ENCODE results near the gene LIMA1.
A peak's percentile ranks its signal among the peaks of the same experiment; 100 is the strongest.
"Not testable (repeated sequence)": the region's sequence is repeated elsewhere in the genome, so short reads cannot be mapped to it uniquely, and the experiment has no call there.

Gene LIMA1

DNA sequence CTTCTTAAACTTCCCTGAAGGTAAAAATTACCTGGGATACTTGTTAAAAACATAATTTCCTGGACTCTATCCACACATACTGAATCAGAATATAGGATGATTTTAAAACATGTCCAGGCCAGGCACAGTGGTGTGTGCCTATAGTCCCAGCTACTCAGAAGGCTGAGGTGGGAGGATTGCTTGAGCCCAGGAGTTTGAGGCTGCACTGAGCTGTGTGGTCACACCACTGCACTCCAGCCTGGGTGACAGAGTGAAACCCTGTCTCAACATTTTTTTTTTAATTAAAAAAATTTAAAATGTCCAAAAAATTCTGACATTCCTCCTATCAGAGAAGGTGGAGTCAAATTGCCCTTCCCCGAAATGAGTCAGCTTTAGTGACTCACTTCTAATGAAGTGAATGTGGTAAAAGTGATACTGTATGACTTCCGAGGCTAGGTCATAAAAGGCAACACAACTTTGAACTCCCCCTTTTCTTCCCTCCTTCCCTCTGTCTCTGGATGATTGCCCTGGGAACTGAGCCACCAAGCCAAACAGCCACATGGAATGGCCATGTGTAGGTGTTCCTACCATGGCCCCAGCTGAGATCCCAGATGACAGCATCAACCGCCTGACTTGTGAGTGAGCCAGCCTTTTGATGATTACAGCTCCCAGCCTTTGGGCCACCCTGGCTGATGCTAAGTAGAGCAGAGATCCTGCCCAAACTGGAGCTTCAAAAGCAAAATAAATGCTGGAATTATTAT, 36.3 kb downstream of the LIMA1 start:
- DNase-seq, result peak; percentile 22

DNA sequence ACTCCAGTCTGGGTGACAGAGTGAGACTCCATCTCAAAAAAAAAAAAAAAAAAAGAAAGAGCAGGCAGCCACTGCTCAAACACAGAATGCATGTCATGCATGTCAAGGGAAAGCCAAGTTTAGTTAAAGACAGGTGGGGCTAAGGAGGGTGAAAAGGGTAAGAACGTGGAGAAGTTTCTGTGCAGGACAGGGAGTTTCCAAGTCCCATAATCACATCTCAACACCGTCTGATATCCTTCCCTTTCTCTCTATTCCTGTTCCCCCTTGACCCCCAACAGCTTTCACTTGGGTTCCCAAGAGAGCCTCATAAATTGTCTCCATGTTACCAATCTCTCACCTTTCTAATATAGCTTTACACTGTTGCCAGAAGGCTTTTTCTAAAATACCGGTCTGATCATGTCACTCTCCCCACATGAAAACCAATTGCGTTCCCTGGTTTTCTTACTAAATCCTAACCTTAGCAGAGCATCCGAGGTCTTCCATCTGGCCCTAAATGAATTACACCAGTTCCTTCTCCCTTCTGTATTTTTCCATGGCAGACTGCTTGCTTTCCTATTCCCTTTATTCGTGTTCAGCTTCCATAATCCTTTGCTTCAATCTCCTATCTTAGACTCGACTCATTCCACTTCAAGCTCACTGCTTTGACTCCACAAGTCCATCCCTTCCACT, 37.0 kb downstream of the LIMA1 start:
- DNase-seq, result no peak

DNA sequence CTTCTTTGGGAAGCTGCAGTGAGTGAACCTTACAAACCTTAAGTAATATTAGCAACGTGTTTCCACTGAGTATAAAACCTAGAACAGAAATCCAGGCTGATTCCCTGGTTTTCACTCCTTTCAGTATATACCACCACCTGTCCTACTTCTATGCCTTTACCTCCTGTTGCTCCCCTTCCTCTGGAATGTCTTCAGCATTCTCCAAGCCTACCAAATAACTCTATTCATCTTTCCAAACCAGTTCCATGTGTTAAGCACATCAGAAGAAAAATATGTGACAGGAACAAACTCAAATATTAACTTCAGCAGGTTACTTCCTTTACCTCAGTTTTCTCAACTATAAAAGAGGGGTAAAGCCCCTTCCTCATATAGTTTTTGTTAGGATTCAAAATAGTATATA, 39.8 kb downstream of the LIMA1 start:
- DNase-seq, result no peak

DNA sequence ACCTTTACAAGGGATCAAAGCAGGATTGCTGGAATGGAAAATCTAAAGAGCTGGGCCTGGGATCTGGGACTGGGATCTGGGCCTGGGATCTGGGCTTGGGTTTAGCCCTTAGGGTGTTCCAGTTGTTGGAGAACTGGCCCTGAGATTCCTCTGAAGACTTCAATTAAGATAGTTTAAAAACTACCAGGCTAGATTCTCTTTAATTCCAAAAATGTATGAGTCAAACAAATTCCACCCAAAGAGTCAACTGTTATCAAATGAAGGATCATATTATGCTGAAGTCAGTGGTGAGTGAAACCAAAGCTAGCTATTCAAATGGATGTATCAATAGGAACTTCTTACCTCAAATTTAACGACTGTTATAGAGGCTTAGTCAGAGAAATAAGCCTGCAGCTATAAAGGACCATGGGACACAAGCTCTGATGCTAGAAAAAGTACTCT, 40.5 kb downstream of the LIMA1 start:
- no peak for DNase-seq

DNA sequence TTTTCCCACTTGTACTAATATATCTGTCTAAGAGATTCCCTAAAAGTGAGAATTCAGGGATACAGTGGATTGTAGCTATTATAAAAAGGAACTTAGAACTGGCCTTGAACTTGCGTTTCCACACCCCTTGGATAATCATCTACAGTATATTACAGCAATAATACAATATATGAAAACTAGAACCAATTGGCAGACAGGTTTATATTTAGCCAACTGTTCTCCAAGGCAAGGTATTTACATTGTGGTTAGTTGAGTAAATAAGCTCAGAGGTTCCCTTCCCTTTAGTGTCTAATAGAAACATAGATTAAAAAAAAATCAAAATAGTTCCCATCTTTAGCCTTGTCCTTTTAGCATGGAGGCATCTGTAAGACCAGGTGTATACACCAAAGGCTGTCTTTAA, 42.1 kb downstream of the LIMA1 start:
- no peak for DNase-seq

DNA sequence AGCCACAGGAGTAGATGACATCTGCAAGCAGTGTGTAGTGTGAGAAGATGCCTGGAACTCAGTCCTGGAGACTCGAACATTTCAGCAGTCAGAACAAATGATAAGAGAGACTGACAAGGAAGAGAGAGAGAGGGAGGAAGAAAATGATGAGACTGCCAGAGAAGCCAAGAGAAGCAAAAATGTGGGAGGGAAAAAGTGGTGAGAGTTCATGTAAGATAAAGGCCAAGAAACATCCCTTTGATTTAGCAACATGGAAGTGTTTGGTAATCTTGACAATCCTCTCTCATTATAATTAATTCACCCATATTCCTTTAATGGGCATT, 42.6 kb downstream of the LIMA1 start:
- no peak for DNase-seq

DNA sequence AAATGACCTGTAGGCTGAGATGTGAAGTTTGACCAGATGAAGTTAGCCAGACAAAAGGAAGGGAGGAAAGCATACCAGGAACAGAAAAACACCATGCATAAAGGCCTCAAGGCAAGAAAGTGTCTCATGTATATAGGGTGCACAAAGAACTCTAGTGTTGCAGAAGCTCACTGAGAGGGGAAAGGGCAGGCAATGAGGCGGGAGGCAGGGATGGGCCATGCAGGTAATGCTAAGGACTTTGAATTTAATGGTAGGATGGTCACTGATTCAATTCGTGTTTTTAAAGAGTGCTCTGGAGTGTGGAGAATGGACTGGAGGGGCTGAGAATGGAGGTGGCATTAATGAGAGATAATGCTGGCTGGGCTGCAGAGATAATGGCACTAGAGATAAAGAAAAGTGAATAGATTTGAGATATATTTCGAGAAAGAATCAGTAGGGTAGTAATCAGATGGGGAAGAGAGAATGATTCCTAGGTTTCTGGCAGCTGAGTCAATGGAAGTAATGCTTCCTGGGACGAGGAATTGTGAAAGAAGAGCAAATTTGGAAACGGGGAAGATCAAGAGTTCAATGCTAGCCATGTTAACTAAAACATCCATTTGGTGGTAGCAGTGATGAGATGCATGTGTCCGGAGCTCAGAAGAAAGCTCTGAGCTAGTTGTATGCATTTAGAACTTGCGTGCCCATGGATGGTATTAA, 43.1 kb downstream of the LIMA1 start:
- no peak for DNase-seq

DNA sequence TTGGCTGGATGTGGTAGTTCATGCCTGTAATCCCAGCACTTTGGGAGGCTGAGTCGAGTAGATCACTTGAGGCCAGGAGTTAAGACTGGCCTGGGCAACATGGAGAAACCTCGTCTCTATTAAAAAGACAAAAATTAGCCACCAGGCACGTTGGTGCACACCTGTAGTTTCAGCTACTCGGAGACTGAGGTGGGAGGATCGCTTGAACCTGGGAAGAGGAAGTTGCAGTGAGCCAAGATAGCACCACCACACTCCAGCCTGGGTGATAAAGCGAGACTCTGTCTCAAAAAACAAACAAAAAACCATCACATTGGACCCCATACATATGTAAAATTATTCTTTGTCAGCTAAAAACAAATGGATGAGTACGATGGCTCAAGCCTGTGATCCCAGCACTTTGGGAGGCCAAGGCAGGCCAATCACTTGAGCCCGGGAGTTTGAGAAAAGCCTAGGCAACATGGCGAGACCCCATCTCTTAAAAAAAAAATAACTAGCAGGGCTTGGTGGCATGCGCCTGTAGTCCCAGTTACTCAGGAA, 43.9 kb downstream of the LIMA1 start:
- no peak for DNase-seq

DNA sequence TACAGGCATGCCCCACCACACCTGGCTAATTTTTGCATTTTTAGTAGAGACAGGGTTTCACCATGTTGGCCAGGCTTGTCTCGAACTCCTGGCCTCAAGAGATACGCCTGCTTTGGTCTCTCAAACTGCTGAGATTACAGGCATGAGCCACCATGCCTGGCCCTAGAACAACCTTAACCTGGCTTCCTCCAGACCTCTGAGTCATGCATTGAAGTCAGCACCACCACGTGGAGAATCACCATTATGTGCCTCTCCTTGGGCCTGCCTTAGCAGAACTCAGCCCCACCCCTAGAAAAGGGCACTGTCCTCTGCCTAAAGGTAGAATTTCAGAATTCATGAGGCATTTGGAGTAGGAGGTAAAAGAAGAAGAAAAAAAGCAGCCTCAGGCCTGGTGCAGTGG, 49.0 kb downstream of the LIMA1 start:
- DNase-seq, result no peak

DNA sequence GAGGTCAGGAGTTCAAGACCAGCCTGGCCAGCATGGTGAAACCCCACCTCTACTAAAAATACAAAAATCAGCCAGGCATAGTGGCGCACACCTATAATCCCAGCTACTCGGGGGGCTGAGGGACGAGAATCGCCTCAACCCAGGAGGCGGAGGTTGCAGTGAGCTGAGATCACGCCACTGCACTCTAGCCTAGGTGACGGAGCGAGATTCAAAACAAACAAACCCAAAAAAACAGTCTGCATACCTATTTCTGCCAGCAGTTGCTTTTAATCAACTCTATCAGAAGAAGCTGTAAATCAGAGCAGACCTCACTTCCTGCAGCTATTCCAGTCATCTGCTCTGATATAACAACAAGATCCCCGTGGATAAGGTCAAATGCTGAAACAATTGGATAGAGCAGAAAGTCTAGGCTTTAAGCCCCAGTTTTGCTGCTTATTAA, 50.5 kb downstream of the LIMA1 start:
- DNase-seq, result no peak

DNA sequence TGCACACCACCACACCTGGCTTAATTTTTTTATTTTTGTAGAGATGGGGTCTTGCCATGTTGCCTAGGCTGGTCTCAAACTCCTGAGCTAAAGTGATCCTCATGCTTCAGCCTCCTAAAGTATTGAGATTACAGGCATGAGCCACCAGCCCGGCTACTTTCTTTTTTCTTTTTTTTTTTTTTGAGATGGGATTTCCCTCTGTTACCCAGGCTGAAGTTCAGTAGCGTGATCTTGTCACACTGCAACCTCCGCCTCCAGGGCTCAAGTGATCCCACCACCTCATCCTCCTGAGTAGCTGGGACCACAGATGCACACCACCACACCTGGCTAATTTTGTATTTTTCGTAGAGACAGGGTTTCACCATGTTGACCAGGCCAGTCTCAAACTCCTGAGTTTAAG, 51.1 kb downstream of the LIMA1 start:
- no peak for DNase-seq

DNA sequence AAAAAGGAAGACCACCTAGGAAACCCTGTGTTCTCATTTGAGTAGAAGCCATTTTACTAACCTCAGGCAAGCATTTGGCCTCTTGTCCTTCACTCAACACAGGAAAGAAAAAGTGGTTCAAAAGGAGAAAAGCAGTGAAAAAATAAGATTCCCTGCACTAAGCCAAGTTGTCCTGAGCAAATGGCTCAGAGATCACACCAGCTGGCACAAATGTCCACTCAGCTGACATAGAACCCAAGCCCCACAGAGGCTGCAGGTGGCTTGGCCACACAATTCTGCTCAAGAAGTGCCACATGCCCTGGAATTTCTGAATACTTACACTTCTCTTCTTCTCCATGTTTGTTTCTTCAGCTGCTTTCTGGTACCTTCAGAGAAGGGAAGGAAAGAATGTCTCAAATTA, 52.0 kb downstream of the LIMA1 start:
- DNase-seq, result no peak

DNA sequence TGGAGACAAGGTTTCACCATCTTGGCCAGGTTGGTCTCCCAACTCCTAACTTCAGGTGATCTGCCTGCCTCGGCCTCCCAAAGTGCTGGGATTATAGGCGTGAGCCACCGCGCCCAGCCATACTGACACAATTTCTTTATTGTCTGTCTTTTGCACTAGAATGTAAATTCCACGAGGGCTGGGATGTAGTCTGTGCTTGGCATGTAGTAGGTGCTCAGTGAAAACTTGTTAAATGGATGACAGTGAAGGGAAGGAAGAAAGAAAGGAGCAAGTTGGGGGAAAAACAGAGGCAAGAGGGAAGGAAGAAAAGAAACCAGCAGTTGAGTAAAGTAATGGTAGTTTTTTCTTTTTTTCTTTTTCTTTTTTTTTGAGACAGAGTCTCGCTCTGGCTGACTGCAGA, 53.1 kb downstream of the LIMA1 start:
- no peak for DNase-seq

DNA sequence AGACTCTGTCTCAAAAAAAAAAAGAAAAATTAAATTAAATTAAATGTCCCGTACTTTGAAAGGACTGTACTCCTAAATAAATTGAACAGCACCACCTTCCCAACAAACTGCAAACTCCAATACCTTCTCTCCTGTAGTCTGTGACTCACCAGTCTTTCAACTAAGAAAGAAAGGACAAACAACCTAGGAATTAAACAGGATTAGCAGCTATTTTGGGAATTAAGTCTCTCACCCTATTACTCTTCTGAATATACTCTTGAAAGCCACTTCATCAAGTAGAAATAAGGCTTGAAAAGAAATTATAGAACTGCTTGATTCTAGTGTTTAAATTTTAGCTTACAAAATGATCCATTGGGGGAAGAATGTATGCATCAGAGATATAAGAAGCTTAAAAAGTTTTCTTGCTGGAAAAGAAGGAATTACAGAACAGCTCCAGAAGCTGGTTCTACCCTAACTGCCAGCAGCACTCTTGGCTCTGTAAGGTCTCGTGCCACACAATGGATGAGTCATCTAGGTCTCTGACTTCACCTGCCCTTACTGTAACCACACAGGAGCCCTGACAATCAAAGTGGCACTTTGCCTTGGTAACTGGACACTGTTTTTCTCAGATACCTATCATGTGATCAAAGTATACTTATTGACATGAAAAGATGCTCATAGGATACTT, 59.2 kb downstream of the LIMA1 start:
- DNase-seq, result peak; percentile 20

DNA sequence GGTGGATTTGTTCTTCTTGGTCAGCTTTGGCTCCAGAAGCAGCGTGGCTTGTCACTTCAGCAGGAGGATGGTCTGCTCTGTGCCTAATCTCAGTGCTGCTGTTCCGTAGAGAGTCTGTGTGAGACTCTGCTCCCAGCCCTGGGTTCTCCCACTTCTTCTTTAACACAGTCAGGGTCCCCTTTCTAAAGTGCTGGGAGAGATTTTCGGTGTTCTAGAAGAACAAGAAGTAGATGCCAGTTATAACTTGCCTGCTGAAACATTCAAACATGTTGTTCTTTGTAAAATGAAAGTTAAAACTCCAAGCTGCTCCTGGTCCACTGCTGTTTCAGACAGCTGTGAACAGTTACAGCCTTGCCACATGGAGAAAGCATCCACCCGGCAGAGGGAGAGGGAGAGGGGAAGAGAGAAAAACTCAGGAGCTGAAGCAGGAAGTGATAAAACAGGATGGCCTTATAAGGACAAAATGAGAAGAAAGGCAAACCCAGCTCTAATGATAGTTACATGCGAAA, 61.0 kb downstream of the LIMA1 start:
- no peak for DNase-seq

DNA sequence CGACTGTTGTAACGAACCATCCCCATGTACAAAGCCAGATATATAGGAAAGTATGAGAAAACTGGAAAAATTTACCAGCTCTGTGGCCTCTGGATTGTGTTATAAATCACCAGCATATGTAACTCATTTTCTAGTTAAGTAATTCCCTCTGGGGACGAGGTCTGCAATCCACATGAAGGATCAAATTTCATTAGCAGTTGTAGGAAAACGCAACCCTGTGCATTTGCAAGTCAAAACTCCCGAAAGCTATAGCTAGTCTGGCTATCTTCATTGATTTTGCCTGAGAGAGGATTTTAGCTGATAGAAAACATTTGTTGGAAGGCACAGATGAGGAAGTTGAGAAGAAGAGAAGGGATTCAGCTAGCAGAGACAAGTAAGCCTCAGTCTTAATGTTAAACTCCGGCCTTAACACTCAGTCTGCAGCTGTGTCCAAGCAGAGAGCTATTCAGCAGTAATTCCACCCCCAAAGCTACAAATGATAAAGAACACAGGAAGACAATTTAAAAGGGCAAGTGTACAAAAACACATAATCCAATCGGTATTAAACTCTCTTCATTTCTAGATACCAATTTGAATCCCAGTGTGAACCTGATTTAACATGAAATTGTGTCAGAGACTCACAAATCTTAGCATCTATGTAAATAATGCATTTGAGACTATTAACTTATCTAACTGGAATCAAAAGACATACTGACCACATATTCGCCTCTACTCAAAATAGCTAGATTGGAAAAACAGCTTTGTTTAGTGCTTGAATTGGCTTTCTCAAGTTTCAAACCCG, 61.9 kb downstream of the LIMA1 start:
- DNase-seq, result no peak

DNA sequence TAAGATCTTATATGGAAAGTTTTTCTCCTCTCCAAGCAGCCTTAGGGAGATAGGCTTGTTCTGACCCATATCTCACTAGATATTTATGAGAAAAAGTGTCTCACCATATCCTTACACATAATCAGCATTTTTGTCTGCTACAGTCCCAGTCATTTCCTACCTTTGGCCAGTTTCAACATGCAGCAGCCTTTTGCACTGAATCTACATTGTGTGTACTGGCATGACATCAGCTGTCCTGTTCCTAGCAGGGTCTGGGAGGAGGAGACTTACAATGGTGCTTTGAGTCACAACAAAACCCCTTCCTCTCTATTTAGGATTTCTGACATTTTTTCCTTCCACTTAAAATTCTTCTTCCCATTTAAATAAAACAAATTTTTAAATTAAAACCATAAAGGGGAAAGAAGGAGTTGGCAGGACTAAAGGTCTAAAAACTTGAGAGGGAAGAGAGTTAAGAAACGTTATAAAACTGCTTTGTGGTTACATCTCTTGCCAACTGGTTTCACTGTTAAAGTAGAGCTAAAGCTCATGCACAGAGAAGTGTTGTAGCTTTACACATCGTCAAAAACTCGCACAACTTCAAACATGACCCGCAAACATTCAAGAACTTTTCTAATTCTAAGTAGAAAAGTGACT, 62.8 kb downstream of the LIMA1 start:
- no peak for DNase-seq

DNA sequence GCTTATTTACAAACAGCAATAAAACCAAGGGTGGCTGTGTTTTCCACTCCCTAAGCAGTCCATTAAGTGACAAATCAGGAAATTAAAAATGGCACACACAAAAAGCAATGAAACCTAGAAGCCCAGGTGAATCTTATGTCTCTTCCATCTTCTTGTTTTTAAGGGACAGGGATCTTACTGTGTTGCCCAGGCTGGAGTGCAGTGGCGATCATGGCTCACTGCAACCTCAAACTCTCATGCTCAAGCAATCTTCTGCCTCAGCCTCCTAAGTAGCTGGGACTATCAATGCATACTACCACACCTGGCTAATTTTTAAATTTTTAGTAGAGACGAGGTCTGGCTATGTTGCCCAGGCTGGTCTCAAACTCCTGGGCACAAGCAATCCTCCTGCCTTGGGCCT, 63.8 kb downstream of the LIMA1 start:
- DNase-seq, result no peak

DNA sequence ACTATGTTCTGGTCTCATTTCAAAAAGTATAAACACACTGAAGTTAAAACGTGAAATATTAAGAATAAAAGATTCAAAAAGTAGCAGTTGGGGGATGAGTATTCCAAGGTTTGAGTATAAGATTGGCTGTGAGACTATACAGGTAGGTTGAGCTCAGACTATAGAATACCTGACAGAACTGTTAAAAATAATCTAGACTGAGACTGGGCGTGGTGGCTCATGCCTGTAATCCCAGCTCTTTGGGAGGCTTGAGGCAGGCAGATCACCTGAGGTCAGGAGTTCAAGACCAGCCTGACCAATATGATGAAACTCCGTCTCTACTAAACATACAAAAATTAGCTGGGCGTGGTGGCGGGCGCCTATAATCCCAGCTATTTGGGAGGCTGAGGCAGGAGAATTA, 64.3 kb downstream of the LIMA1 start:
- not testable (repeated sequence) for DNase-seq

DNA sequence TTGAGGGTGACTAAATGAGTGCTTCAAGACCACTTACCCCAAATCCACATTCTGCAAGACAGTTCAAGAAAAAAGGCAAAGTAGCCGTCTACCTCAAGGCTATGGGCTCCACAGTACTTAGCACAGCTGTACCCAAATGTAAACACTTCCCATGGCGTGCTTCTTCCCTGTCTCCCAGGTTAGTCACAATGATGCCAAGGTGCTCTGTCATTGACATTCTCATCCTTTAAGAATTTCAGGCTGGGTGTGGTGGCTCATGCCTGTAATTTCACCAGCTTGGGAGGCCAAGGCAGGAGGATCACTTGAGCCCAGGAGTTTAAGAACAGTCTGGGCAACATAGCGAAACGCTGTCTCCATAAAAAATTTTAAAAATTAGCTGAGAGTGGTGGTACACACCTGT, 64.9 kb downstream of the LIMA1 start:
- DNase-seq, result no peak

DNA sequence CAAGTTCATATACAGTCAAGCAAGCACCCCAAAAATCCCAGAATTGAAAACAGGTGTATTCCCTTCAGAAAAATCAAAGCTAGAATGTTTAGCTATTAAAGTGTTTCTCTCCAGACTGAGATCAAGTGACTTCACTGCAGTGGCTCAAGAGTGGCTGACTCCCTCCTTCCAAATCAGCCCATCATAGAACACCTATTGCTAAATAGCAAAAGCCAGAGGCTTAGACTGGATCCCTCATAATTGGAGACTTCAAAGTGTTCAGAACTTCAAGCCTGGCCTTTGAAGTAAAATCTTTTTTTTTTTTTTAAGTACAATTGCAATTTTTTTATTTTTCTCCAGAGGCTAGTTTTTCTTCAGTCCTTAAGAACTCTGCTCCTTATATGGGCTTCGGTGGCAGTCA, 66.1 kb downstream of the LIMA1 start:
- DNase-seq, result no peak

DNA sequence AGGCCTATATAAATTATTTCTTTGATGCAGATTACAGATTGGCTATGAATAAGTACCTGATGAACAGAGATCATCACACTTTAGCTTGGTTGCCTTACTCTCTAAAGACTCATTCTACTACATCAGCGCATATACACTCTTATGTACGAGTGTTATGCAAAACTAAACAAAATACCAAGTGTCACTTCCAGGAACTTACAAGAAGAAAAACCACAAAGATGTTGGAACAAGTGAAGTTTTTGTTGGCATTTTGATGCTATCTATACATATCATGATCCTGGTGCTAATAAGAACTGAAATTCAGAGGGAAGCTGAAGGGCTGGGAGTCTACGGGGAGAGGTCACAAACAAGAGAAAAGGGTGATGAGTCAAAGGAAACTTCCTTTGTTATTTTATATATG, 68.3 kb downstream of the LIMA1 start:
- no peak for DNase-seq
